Adrenal gland (tissue), 5 donors: ENCODE measurements around the gene C16orf78.

ENCODE experiments used
- POLR2A ChIP-seq, 2 donors: fragments of 450-650 bp; IDR thresholded peaks; one replicate each; pipeline ENCODE4 v1.6.1; 2017; ENCODE audit warnings: antibody characterized with exemption in 2 of 2, mild to moderate bottlenecking in 2 of 2, moderate library complexity in 1 of 2
- TF ChIP-seq, protein P1 (sequence below), 6 experiments: fragments of 450-650 bp in 4 of 6; fragments of 200-600 bp in 2 of 6; sonication (generic) in 1 of 6; IDR thresholded peaks; 1 replicate in 5 of 6; 2 replicates in 1 of 6; pipeline versions ENCODE4 v1.5.1 to v1.8.0; 2016 to 2021; ENCODE audit warnings: antibody characterized with exemption in 6 of 6, mild to moderate bottlenecking in 2 of 6, moderate library complexity in 1 of 6
- donor health status: DM: no; HTN: no; CAD: no.

DNA sequence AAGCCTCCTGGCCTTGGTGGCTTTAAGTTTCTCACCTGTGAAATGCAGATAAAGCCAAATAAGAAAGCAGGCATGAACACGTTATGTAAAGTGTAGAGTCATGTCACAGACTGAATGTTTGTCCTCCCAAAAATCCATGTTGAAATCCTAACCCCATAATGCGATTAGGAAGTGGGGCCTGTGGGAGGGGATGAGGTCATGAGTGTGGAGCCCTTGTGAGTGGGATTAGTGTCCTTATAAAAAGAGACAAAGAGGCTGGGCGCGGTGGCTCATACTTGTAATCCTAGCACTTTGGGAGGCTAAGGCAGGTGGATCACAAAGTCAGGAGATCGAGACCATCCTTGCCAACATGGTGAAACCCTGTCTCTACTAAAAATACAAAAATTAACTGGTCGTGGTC is 19.5 kb upstream of the C16orf78 start:
- no peak for TF ChIP-seq POLR2A (IDR thresholded peaks at IDR 0.05)
- TF ChIP-seq, protein P1, sequence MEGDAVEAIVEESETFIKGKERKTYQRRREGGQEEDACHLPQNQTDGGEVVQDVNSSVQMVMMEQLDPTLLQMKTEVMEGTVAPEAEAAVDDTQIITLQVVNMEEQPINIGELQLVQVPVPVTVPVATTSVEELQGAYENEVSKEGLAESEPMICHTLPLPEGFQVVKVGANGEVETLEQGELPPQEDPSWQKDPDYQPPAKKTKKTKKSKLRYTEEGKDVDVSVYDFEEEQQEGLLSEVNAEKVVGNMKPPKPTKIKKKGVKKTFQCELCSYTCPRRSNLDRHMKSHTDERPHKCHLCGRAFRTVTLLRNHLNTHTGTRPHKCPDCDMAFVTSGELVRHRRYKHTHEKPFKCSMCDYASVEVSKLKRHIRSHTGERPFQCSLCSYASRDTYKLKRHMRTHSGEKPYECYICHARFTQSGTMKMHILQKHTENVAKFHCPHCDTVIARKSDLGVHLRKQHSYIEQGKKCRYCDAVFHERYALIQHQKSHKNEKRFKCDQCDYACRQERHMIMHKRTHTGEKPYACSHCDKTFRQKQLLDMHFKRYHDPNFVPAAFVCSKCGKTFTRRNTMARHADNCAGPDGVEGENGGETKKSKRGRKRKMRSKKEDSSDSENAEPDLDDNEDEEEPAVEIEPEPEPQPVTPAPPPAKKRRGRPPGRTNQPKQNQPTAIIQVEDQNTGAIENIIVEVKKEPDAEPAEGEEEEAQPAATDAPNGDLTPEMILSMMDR (IDR thresholded peaks at IDR 0.05), result no peak
